Brain microvascular endothelial cell (primary cell): ENCODE results near the gene PTN.
"Not testable (repeated sequence)": the region's sequence is repeated elsewhere in the genome, so short reads cannot be mapped to it uniquely, and the experiment has no call there.

Experiments used
- DNase-seq: peaks from one replicate; pipeline ENCODE4 v3.0.0-alpha.2; 2020
- H3K27ac ChIP-seq: fragments of 250-450 bp; sonication (Bioruptor Pico); 2 replicates; pipeline ENCODE4 v1.5.1; 2020; ENCODE audit warnings: mild to moderate bottlenecking, moderate library complexity
- H3K27me3 ChIP-seq: fragments of 250-450 bp; sonication (Bioruptor Pico); replicated peaks from 2 replicates; pipeline ENCODE4 v1.5.1; 2020; ENCODE audit warnings: mild to moderate bottlenecking
- H3K36me3 ChIP-seq: fragments of 250-450 bp; sonication (Bioruptor Pico); replicated peaks from 2 replicates; pipeline ENCODE4 v1.5.1; 2020; ENCODE audit warnings: mild to moderate bottlenecking
- H3K4me3 ChIP-seq: 2 replicates; pipeline ENCODE4 v1.5.1; 2011; ENCODE audit warnings: low read depth, mild to moderate bottlenecking, control low read depth, low read length, moderate library complexity
- in situ Hi-C: cut with HindIII; loops from 2 replicates; pipeline ENCODE4 v1.10.0; 2017; ENCODE audit warnings: low sequenced_read_pairs, low pct_ligation_motif_present
- TF ChIP-seq, protein P1 (sequence below): IDR thresholded peaks from 2 replicates; pipeline ENCODE4 v1.5.1; 2011; ENCODE audit warnings: low read depth, mild to moderate bottlenecking, moderate library complexity, low read length, control low read depth, inconsistent platforms; ENCODE audit errors: missing control alignments

The PTN gene

DNA sequence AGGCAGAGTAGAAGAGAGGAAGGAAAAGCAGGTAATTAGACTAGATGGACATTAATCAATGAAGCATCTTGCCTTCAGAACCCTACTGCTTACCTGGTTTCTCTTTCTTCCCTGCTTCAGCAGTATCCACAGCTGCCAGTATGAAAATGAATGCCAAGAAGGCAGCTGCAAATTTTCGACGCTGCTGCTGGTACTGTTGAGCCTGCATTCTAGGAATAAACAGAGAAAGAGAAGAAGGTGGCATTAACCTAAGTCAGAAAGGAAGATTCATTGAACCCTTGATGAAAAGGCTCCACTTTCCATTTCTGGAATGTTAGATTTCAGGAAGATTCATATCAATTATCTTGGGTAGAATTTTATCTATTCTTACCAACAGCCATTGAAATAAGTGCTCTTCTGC, 88.8 kb downstream of the PTN start:
- Histone ChIP-seq H3K4me3 (no peak overlapping the region), H3K36me3 (no peaks in the 10 kb centered on the region), H3K27ac (no peak overlapping the region), H3K27me3 (no peaks in the 10 kb centered on the region)
- TF ChIP-seq, protein P1, sequence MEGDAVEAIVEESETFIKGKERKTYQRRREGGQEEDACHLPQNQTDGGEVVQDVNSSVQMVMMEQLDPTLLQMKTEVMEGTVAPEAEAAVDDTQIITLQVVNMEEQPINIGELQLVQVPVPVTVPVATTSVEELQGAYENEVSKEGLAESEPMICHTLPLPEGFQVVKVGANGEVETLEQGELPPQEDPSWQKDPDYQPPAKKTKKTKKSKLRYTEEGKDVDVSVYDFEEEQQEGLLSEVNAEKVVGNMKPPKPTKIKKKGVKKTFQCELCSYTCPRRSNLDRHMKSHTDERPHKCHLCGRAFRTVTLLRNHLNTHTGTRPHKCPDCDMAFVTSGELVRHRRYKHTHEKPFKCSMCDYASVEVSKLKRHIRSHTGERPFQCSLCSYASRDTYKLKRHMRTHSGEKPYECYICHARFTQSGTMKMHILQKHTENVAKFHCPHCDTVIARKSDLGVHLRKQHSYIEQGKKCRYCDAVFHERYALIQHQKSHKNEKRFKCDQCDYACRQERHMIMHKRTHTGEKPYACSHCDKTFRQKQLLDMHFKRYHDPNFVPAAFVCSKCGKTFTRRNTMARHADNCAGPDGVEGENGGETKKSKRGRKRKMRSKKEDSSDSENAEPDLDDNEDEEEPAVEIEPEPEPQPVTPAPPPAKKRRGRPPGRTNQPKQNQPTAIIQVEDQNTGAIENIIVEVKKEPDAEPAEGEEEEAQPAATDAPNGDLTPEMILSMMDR = no peak
- in situ Hi-C loops = no loop called here
- DNase-seq = no peak

- H3K4me3 ChIP-seq = no peak overlapping the region
- no peaks in the 10 kb centered on the region for H3K36me3 ChIP-seq
- peak; percentile 7 for DNase-seq
- in situ Hi-C loops = no loop called here
- TF ChIP-seq, protein P1 = no peak
- H3K27me3 ChIP-seq = no peaks in the 10 kb centered on the region
- H3K27ac ChIP-seq = no peak overlapping the region
These were observed 97.6 kb downstream of the PTN start for GRCh38 chr7:137245890-137246289.

GRCh38 chr7:137245186-137245585, 98.3 kb downstream of the PTN start:
- Histone ChIP-seq H3K36me3 (no peaks in the 10 kb centered on the region), H3K4me3 (no peak overlapping the region), H3K27ac (no peak overlapping the region), H3K27me3 (no peaks in the 10 kb centered on the region)
- in situ Hi-C loops = no loop called here
- TF ChIP-seq, protein P1 = no peak
- DNase-seq = no peak

DNA sequence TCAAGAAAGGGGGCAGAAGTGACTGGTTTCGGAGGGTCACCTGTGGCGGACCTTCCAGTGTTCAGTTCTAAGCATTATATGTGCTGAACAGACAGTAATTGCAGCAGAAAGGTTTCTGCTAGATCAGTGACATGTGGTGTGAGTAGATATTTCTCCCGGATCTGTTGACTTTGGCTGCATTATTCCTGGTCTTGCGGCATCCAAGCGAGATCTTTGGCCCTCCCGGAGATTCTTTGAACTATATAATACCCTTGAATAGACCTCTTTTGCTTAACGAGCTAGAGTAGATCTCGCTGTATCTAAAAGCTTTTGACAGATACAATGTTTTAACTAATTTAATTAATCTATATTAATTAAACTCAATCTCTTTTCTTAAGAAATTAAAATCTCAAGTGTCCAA, 99.8 kb downstream of the PTN start:
- TF ChIP-seq, protein P1 = no peak
- no peak for DNase-seq
- in situ Hi-C loops = no loop called here

DNA sequence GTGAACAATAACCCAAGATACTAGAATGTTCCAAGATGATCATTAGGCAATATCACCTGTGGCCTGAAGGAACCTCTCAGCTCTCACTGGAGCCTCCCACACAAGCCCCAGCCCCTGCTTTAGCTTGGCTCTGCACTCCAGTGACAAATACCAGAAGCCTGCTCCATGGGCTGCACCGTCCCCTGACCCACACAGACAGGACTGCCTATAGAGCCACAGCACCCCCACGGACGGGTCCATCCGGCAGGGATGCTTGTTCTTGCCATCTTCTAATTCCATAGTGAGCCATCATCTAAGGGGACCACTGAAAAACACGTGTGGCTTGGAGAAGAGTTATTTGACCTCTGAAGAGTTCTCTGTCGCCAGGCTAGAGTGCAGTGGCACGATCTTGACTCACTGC, 100.9 kb downstream of the PTN start:
- in situ Hi-C loops = no loop called here
- TF ChIP-seq, protein P1 = no peak

More for the DNA sequence above, 99.8 kb downstream of the PTN start:
- Histone ChIP-seq H3K27me3 (no peaks in the 10 kb centered on the region), H3K27ac (no peak overlapping the region), H3K4me3 (no peak overlapping the region), H3K36me3 (no peaks in the 10 kb centered on the region)

GRCh38 chr7:137241655-137242360, 101.7 kb downstream of the PTN start:
- Histone ChIP-seq H3K27me3 (no peaks in the 10 kb centered on the region), H3K36me3 (no peaks in the 10 kb centered on the region), H3K4me3 (no peak overlapping the region), H3K27ac (no peak overlapping the region)
- in situ Hi-C loops = no loop called here
- DNase-seq = no peak
- TF ChIP-seq, protein P1 = no peak

More for the DNA sequence above, 100.9 kb downstream of the PTN start:
- Histone ChIP-seq H3K27me3 (no peaks in the 10 kb centered on the region), H3K4me3 (no peak overlapping the region), H3K36me3 (no peaks in the 10 kb centered on the region), H3K27ac (no peak overlapping the region)
- no peak for DNase-seq

- H3K4me3 ChIP-seq, H3K36me3 ChIP-seq, in situ Hi-C loops, DNase-seq, H3K27me3 ChIP-seq, H3K27ac ChIP-seq: not testable (repeated sequence)
These were observed 104.3 kb downstream of the PTN start for GRCh38 chr7:137239186-137239585.
